Kidney capillary endothelial cell (primary cell): Measurements from ENCODE around the gene HTR7.
"Not testable (repeated sequence)": the region's sequence is repeated elsewhere in the genome, so short reads cannot be mapped to it uniquely, and the experiment has no call there.

Experiments
- DNase-seq: peaks from one replicate; pipeline ENCODE4 v3.0.0-alpha.2; 2018; ENCODE audit warnings: low spot score

HTR7 gene

DNA sequence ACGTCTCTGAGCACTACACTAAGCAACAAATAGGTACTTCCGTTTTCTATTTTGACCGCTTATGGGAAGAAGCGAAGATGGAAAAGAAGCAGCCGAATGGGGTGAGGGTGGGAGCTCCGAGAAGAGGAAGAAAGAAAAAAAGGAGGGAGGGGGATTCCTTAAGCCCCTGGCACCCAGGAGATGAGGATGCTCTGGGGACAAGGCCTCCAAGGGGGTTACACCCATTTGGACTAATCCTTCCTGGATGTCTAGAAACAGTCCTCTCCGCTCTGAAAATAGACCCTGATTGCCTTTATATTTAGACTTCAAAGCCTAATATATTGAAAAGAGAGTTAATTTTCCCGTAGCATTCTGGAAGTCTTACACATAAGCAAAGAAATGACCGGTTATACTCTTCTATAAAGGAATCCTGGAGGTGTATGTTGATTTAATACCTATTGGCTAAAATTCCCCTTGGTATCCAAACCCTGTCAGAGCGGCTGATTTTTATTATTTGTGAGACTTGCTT lies 676 bp upstream of the HTR7 start:
- no peak for DNase-seq

DNA sequence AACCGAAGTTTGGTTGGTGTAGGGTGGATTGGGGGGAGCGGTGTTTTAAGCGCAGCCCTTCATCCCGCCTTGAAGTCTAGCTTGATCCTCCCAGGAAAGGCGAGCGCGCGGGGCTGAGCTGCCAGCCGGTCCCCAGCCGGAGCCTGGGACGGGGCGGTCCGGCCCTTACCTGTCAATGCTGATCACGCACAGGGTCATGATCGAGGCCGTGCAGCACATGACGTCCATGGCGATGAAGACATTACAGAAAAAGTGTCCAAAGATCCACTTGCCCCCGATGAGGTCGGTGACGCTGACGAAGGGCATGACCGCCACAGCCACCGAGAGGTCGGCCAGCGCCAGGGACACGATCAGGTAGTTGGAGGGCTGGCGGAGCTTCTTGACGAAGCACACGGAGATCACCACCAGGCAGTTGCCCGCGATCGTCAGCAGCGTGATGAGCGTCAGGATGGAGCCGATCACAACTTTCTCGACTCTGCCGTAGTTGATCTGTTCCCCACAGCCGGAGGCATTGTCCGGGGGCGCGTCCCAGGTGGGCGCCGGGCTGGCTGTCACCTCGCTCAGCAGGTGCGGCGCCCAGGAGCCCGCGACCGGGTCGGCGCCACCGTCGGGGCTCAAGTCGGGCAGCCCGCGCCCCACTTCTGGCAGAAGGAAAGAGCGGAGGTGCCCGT lies 740 bp downstream of the HTR7 start:
- no peak for DNase-seq

GRCh38 chr10:90856261-90856660 lies 1.6 kb downstream of the HTR7 start:
- DNase-seq = no peak

DNA sequence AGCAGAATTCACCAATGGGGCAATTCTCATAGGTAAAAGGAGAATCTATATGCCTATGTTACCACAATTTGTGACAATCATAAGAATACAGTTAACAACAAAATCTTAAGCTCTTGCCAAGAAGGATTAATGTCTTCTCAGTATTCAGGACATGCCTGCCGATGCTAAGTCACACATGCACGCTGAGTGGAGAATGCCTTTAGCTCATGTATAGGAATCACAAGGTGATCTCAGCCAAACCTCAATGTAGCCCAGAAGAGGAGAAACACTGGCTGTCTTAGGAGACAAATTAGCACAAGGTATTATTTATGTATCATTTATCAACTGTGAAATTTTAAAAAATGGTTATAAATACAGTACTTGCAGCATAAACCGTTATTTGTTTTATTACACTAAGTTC lies 2.7 kb downstream of the HTR7 start:
- no peak for DNase-seq

DNA sequence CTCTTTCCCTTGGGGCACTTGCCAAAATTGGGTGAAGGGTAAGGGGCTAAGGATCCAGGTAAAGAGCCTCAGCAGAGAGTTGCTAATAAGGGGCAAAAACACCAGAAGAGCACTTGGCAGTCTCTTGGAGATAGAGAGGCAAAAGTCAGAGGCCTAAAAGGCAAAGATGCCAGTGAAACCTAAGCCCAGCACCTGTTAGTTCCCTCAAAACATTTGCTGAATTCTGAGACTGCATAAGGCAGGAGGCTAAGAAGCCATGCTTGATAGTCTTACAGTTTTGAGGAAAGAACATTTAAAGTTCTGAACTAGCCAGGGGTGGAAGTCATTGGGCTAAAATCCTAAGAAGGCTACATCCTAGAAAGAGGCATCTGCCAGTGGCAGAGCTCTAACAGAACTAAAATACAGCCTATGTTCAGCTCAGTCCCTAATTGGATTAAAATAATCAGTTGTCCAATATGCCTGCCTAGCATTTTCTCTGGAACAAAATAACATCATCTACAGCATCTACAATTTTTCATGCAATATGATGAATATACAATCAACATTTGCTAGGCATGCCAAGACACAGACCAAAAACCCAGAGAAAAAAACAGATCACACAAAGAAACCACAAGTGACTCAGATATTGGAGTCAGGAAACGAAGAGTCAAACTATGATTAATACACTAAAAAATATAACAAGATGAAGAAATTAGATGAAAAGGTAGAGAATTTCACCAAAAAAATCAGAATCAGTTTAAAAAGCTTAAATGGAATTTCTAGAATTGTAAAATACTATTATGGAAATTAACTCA lies 7.7 kb downstream of the HTR7 start:
- DNase-seq = no peak

DNA sequence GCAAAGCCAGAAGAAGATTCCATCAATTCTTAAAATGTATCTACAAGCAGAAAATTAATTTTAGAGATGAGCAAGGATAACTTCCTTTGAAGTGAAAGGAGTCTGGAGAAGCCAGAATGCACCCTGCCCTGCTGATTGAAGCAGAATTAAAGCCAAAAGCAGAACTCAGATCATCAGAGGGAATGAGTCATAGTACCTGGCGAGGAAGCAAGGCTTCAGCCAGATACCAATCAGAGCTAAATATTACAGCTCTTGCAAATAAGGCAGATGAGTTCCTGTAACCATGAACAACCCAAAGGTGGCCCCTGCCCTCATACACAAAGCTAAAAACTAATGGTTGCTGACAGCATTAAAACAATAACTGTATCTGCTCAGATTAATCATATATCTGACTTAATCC lies 10.4 kb downstream of the HTR7 start:
- DNase-seq = no peak

- no peak for DNase-seq
Observed at GRCh38 chr10:90846746-90847145, 11.1 kb downstream of the HTR7 start.

GRCh38 chr10:90845726-90846125 lies 12.1 kb downstream of the HTR7 start:
- DNase-seq = no peak

- DNase-seq = no peak
Observed at GRCh38 chr10:90842725-90843124, 15.1 kb downstream of the HTR7 start.

DNA sequence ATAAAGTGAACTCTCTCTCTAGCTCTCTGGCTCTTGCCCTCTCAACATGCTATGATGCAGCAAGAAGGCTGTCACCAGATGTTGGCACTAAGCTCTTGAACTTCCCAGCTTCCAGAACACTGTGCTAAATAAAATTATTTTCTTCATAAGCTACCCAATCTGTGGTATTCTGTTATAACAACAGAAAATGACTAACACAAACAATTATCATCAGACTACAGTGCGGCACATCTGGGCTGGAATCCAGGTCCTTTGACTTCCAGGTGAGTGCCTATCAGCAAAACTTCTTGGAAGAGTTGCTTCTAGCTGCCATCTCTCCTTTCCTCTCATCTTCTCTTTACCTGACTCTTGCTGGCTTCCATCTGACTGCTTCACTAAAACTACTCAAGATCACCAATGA lies 20.4 kb downstream of the HTR7 start:
- DNase-seq = no peak

- no peak for DNase-seq
Observed at GRCh38 chr10:90834326-90834725, 23.5 kb downstream of the HTR7 start.

DNA sequence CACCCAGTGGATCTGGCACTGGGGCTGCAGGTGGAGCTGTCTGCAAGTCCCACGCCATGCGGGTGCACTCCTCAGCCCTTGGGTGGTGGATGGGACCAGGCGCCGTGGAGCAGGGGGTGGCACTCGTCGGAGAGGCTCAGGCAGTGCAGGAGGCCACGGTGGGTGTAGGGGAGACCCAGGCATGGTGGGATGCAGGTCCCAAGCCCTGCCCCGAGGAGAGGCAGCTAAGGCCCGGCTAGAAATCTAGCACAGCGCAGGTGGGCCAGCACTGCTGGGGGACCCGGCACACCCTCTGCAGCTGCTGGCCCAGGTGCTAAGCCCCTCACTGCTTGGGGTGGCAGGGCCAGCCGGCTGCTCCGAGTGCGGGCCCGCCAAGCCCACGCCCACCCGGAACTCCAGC lies 25.7 kb downstream of the HTR7 start:
- no peak for DNase-seq

- DNase-seq = no peak
Observed at GRCh38 chr10:90822508-90822907, 35.3 kb downstream of the HTR7 start.

DNA sequence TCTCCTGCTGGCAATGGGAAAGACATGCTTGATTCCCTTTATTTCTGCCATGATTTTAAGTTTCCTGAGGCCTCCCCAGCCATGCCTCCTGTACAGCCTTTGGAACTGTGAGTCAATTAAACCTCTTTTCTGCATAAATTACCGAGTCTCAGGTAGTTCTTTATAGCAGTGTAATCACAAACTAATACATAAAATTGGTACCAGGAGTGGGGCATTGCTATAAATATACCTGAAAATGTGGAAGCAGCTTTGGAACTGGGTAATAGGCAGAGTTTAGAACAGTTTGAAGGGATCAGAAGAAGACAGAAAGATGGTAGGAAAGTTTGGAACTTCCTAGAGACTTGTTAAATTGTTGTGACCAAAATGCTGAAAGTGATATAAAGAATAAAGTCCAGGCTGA lies 36.0 kb downstream of the HTR7 start:
- DNase-seq = not testable (repeated sequence)

- no peak for DNase-seq
Observed at GRCh38 chr10:90819911-90820310, 37.9 kb downstream of the HTR7 start.

- DNase-seq = no peak
Observed at GRCh38 chr10:90818736-90819135, 39.1 kb downstream of the HTR7 start.

DNA sequence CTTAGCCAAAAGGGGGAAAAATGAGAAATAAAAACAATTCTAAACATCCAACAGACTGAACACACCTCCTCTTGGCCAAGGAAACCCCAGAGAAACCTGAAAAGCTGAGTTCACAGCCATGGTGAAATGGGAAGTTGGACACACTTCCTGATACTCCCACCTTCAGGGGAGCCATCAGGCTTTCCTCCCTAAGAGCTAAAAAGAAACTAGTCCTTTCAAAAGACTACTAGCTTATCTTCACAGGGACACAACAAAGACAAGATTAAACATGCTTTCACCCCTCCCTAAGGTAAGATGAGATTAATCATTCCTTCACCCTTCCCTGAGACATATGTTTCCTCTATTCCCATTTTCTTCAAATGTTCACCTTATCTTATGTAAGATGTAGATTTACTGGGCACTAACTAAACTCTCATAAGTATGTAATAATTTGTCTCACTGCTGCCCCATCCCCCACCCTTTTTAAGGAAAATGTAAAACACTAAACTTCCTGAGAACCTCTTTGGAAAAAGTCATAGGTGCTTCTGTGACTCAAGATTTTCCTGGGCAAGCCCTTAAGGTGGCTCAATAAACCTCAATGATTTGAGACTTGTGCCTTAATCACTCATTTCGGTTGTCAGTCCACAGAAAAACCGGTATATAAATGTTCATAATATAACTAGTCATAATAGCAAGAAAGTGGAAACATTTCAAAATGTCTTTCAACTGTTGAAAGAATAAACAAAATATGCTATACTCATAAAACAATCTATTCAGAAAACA lies 40.5 kb downstream of the HTR7 start:
- no peak for DNase-seq

DNA sequence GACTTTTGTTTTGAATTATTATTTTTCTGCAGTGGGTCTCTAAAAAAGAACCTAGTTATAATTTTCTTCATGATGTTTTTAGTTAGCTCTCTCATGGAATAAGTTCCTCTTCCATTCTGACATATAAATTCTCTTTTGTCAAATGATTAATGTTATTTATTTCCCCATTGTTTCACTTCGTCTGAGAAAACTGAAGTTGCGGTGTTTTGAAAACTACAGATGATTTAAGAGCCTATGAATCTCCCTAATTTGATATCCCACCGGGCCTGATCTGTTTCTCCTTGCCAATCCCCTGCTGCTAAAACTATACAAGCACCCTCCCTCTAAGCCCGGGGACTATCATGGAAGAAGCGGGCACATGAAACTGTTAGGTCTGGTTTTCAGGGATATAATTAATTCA lies 41.4 kb downstream of the HTR7 start:
- no peak for DNase-seq

- DNase-seq = no peak
Observed at GRCh38 chr10:90813594-90814365, 44.1 kb downstream of the HTR7 start.

DNA sequence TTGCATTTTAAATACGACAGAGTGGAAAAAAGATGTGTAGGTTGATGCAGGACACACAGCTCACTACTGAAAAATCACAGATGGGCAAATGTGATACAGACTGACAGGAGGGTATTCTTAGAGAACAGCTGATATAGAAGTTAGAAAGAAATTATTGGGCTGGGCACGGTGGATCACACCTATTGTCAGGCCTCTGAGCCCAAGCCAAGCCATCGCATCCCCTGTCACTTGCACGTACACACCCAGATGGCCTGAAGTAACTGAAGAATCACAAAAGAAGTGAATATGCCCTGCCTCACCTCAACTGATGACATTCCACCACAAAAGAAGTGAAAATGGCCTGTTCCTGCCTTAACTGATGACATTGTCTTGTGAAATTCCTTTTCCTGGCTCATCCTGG lies 50.7 kb downstream of the HTR7 start:
- DNase-seq = not testable (repeated sequence)

- no peak for DNase-seq
Observed at GRCh38 chr10:90806677-90807076, 51.2 kb downstream of the HTR7 start.

- DNase-seq = no peak
Observed at GRCh38 chr10:90805206-90805605, 52.6 kb downstream of the HTR7 start.
